Activated naive CD8-positive, alpha-beta T cell treated with anti-CD3 and anti-CD28 coated beads, Interleukin-2, amount 10 ng/mL, durations not matched to agents 7 days and 5 days (primary cell): ENCODE measurements around the gene MAP1B. TPM values are rescaled to one million over a fixed set of nuclear protein-coding genes. Genes with fewer than 3 reads are reported as not detected.
A peak's percentile ranks its signal among the peaks of the same experiment; 100 is the strongest.

ENCODE experiments used
- ATAC-seq: fragments of 150-1000 bp; cut with Tn5 transposase; one replicate; pipeline ENCODE4 v1.10.0; 2021; ENCODE audit warnings: low read depth, moderate library complexity
- POLR2A ChIA-PET: fragments of 350-600 bp; sonication (Branson Sonifier 250); formaldehyde crosslinking; loops from one replicate; lab custom pipeline; 2021; ENCODE audit warnings: antibody characterized with exemption; lab: Charles Lee
- DNase-seq: peaks from one replicate; pipeline ENCODE4 v3.0.0; 2021
- H3K27ac Mint-ChIP-seq: one replicate; pipeline ENCODE4 v1.8.0; 2022; ENCODE audit warnings: mild to moderate bottlenecking, mixed read lengths
- H3K27me3 Mint-ChIP-seq: one replicate; pipeline ENCODE4 v1.8.0; 2022; ENCODE audit warnings: mild to moderate bottlenecking, moderate library complexity, mixed read lengths
- H3K36me3 Mint-ChIP-seq: one replicate; pipeline ENCODE4 v1.8.0; 2021; ENCODE audit warnings: mild to moderate bottlenecking, mixed read lengths
- H3K4me1 Mint-ChIP-seq: one replicate; pipeline ENCODE4 v1.8.0; 2021; ENCODE audit warnings: mixed read lengths
- H3K4me3 Mint-ChIP-seq: one replicate; pipeline ENCODE4 v1.8.0; 2022; ENCODE audit warnings: mild to moderate bottlenecking, moderate library complexity, mixed read lengths
- H3K9me3 Mint-ChIP-seq: one replicate; pipeline ENCODE4 v1.8.0; 2021; ENCODE audit warnings: mixed read lengths
- total RNA-seq, 2 experiments: library from RNA; stranded (reverse); gene quantifications; one replicate each; pipeline ENCODE4 v1.2.3, GENCODE V29; 2021

Gene MAP1B
- total RNA-seq, 2 experiments from 2014 or later = not detected

GRCh38 chr5:72223371-72223770 is 116.1 kb downstream of the MAP1B start:
- no peaks in the 10 kb centered on the region for H3K9me3 Mint-ChIP-seq
- POLR2A ChIA-PET = no interaction called here
- no peak overlapping the region for H3K27ac Mint-ChIP-seq
- ATAC-seq (no peak), DNase-seq (no peak)
- H3K4me1 Mint-ChIP-seq = peaks cover 2% of the 10 kb centered on the region
- peaks cover 44% of the 10 kb centered on the region for H3K36me3 Mint-ChIP-seq
- H3K4me3 Mint-ChIP-seq = no peak overlapping the region
- H3K27me3 Mint-ChIP-seq = no peaks in the 10 kb centered on the region

DNA sequence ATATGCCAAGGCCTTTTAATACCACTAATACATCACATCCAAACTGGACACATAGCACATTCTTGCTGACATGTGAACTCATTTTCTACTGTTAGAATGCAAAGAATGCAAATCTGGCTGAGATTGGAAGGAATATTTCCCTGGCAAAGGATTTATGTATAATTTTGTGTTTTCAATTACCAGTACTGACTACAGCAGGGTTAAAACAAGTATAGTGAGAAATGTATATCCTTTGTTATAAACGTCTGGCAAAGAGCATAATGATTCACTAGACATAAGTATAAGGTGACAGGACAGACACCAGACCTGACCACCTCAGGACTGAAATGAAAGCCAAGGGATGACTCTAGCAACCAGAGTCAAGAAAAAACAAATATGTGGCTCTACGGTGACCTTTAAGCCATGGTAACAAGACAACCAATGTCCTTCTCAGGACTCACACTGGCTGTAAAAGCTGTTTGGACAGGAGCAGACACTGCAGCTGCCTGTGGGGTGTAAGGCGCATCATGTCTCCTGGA is 117.7 kb downstream of the MAP1B start:
- H3K27ac Mint-ChIP-seq = no peak overlapping the region
- peaks cover 4% of the 10 kb centered on the region for H3K4me1 Mint-ChIP-seq
- no peak for ATAC-seq
- H3K36me3 Mint-ChIP-seq = peaks cover 39% of the 10 kb centered on the region
- H3K4me3 Mint-ChIP-seq = no peak overlapping the region
- POLR2A ChIA-PET = no interaction called here
- no peak for DNase-seq
- H3K9me3 Mint-ChIP-seq = no peaks in the 10 kb centered on the region
- H3K27me3 Mint-ChIP-seq = no peaks in the 10 kb centered on the region

GRCh38 chr5:72225741-72226140 is 118.5 kb downstream of the MAP1B start:
- Mint-ChIP-seq H3K9me3 (no peaks in the 10 kb centered on the region), H3K4me3 (no peak overlapping the region), H3K36me3 (peaks cover 44% of the 10 kb centered on the region), H3K4me1 (peaks cover 8% of the 10 kb centered on the region), H3K27ac (no peak overlapping the region), H3K27me3 (no peaks in the 10 kb centered on the region)
- ATAC-seq (no peak), DNase-seq (no peak)
- POLR2A ChIA-PET = no interaction called here

DNA sequence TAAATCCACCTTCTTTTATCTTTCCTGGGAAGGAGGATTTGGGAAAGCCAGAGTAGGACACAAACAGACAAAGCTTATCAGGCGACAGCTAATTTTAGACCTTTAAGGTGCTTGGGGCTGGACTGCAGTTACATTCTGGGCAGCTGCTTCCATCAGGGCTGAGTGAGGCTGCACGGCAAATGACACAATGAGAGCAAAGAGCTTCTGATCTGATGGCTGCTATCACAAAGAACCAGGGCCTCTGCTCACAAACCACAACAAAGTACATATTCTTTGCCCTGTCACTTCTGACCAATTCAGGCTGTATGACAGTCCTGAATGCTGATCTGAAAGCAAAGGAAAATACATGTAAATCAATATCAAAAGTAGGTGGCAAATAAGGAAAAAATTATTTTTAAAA is 119.7 kb downstream of the MAP1B start:
- Mint-ChIP-seq H3K4me3 (no peak overlapping the region), H3K4me1 (peaks cover 10% of the 10 kb centered on the region), H3K27me3 (no peaks in the 10 kb centered on the region), H3K36me3 (peaks cover 43% of the 10 kb centered on the region), H3K27ac (no peak overlapping the region), H3K9me3 (no peaks in the 10 kb centered on the region)
- ATAC-seq = no peak
- POLR2A ChIA-PET = no interaction called here
- DNase-seq = no peak

GRCh38 chr5:72228960-72229359 is 121.7 kb downstream of the MAP1B start:
- H3K27ac Mint-ChIP-seq = no peak overlapping the region
- ATAC-seq (no peak), DNase-seq (no peak)
- H3K27me3 Mint-ChIP-seq = no peaks in the 10 kb centered on the region
- no peak overlapping the region for H3K4me3 Mint-ChIP-seq
- peaks cover 36% of the 10 kb centered on the region for H3K36me3 Mint-ChIP-seq
- POLR2A ChIA-PET = no interaction called here
- no peaks in the 10 kb centered on the region for H3K9me3 Mint-ChIP-seq
- peaks cover 23% of the 10 kb centered on the region for H3K4me1 Mint-ChIP-seq

DNA sequence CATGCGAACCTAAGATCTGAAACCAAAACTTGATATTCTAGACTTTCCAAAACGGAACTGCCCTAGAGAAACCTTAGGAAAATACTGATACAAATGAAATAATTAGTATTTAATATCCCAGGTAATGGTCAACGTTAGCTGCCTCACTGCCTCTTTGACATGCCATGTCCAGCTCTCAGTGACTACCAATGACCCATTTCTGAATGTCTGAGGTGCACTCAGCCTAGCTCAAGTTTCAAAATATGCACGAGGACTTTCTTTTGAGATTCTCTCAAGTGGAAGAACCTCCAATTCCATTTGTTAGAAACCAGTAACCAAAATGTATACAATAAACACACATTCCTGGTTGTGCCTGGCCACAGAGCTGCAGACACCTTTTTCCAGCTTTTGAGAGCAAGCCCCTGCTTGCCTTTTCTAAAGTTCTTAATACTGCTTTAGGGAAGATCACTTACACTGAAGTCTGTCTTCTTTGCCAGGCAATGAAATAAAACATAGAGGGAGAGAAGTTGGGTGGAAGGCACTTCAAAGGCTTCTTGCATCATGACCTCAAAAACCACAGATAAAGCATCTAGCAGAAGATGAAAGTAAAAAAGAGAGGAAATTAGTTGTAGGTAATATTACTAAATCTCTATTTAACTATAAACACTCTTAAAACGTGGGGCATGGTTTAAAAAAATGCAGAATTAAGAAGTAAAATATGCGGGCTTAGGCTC is 124.9 kb downstream of the MAP1B start:
- DNase-seq = no peak
- POLR2A ChIA-PET = interaction anchor here (1.5 kb wide), 1 partner anchor 88 kb away, joined by 3 read pairs; the partner anchor contains the start of genes MRPS27 and PTCD2
- Mint-ChIP-seq H3K27ac (peak overlapping the region; percentile 18), H3K4me3 (peak overlapping the region; percentile 47), H3K4me1 (peaks cover 42% of the 10 kb centered on the region), H3K9me3 (no peaks in the 10 kb centered on the region), H3K36me3 (peaks cover 29% of the 10 kb centered on the region), H3K27me3 (no peaks in the 10 kb centered on the region)
- ATAC-seq = peak; percentile 30

DNA sequence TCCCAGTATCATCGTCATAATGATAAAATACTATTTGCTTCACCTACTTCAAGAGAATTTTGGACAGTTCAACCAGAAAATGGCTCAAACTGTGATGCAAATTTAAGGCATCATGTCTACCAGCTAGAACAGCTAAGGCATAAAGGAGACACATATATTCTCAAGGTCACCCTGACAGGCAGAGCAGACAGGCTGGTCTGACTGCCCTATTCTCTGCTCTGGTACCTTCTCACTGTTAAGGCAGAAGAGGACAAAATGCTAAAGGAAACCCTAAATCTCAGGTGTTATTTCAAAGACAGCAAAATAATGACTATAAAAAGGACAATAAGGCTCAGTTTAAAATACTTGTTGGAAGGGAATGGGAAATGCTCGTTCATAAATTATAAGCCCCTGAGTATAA is 125.6 kb downstream of the MAP1B start:
- ATAC-seq = no peak

GRCh38 chr5:72233835-72234234 is 126.6 kb downstream of the MAP1B start:
- POLR2A ChIA-PET = interaction anchor here (0.5 to 1.2 kb wide), 2 partner anchors 15 to 74 kb away, joined by 3 read pairs; no protein-coding TSS in a partner anchor
- H3K4me1 Mint-ChIP-seq = peaks cover 40% of the 10 kb centered on the region
- DNase-seq (no peak), ATAC-seq (no peak)
- H3K27me3 Mint-ChIP-seq = no peaks in the 10 kb centered on the region
- H3K36me3 Mint-ChIP-seq = peaks cover 30% of the 10 kb centered on the region
- no peak overlapping the region for H3K27ac Mint-ChIP-seq
- no peaks in the 10 kb centered on the region for H3K9me3 Mint-ChIP-seq
- no peak overlapping the region for H3K4me3 Mint-ChIP-seq

More for the DNA sequence above, 125.6 kb downstream of the MAP1B start:
- POLR2A ChIA-PET = interaction anchor here (1.5 kb wide), 1 partner anchor 87 kb away, joined by 3 read pairs; the partner anchor contains the start of genes MRPS27 and PTCD2
- no peak for DNase-seq
- Mint-ChIP-seq H3K27me3 (no peaks in the 10 kb centered on the region), H3K9me3 (no peaks in the 10 kb centered on the region), H3K4me1 (peaks cover 40% of the 10 kb centered on the region), H3K36me3 (peaks cover 30% of the 10 kb centered on the region), H3K27ac (no peak overlapping the region), H3K4me3 (peak overlapping the region; percentile 47)

DNA sequence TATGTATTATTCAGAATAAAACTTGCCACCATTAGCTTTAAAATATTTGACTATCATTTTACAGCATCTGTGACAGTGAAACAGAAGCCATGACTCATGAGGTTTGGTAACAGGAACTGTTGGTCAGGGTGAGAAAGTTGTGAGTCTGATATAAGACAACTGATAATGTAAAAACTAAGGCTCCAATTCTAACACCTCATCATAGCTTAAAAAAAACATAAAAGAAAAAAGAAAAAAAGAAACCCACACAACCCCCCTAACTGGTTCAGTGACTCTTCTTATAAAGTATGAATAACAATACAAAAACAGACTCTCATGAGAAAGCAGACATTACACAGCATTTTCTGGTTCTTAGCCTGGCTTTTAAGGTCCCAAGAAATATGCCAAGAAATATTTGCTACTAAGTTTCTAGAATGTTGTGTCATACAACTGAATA is 127.0 kb downstream of the MAP1B start:
- DNase-seq = no peak
- no peaks in the 10 kb centered on the region for H3K9me3 Mint-ChIP-seq
- no peak overlapping the region for H3K27ac Mint-ChIP-seq
- ATAC-seq = peak; percentile 93
- H3K4me1 Mint-ChIP-seq = peaks cover 40% of the 10 kb centered on the region
- H3K27me3 Mint-ChIP-seq = no peaks in the 10 kb centered on the region
- peak overlapping the region; percentile 36 for H3K4me3 Mint-ChIP-seq
- H3K36me3 Mint-ChIP-seq = peaks cover 30% of the 10 kb centered on the region
- POLR2A ChIA-PET = interaction anchor here (0.5 to 1.2 kb wide), 2 partner anchors 14 to 74 kb away, joined by 3 read pairs; no protein-coding TSS in a partner anchor

GRCh38 chr5:72234868-72235267 is 127.6 kb downstream of the MAP1B start:
- no peak overlapping the region for H3K27ac Mint-ChIP-seq

GRCh38 chr5:72235725-72236124 is 128.4 kb downstream of the MAP1B start:
- no peaks in the 10 kb centered on the region for H3K9me3 Mint-ChIP-seq
- no peak overlapping the region for H3K4me3 Mint-ChIP-seq
- no peak for DNase-seq
- no peak overlapping the region for H3K27ac Mint-ChIP-seq
- POLR2A ChIA-PET = no interaction called here
- H3K27me3 Mint-ChIP-seq = no peaks in the 10 kb centered on the region
- no peak for ATAC-seq
- H3K36me3 Mint-ChIP-seq = peaks cover 22% of the 10 kb centered on the region
- H3K4me1 Mint-ChIP-seq = peaks cover 34% of the 10 kb centered on the region

More at GRCh38 chr5:72234868-72235267, 127.6 kb downstream of the MAP1B start:
- Mint-ChIP-seq H3K4me1 (peaks cover 38% of the 10 kb centered on the region), H3K36me3 (peaks cover 28% of the 10 kb centered on the region), H3K9me3 (no peaks in the 10 kb centered on the region), H3K27me3 (no peaks in the 10 kb centered on the region), H3K4me3 (no peak overlapping the region)
- POLR2A ChIA-PET = interaction anchor here (0.6 to 1.2 kb wide), 2 partner anchors 73 to 85 kb away, joined by 3 to 7 read pairs; no protein-coding TSS in a partner anchor
- no peak for ATAC-seq
- DNase-seq = no peak

- POLR2A ChIA-PET = no interaction called here
These were observed 130.1 kb downstream of the MAP1B start for GRCh38 chr5:72237415-72237814.

DNA sequence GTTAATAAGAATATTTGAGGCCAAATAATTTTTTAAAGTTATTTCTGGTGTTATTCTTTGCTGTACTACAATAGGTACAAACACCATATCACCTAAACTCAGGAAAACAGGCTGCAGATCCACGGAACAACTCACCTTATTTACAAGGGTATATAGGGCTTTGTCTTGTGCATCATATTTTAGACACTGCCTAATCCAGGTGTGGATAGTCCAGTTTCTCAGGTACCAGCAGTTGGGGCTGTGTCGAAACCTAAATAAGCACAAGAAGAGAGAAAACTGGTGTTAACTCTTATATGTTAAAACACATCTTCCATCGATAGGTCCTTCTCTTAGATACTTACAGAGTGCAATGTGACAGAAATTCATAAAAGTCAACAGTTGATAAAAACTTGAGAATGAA is 130.6 kb downstream of the MAP1B start:
- H3K4me1 Mint-ChIP-seq = peaks cover 24% of the 10 kb centered on the region

More at GRCh38 chr5:72237415-72237814, 130.1 kb downstream of the MAP1B start:
- Mint-ChIP-seq H3K4me1 (peaks cover 29% of the 10 kb centered on the region), H3K27me3 (no peaks in the 10 kb centered on the region), H3K27ac (no peak overlapping the region), H3K36me3 (peaks cover 17% of the 10 kb centered on the region), H3K9me3 (no peaks in the 10 kb centered on the region), H3K4me3 (no peak overlapping the region)
- ATAC-seq (no peak), DNase-seq (no peak)

More for the DNA sequence above, 130.6 kb downstream of the MAP1B start:
- Mint-ChIP-seq H3K4me3 (no peak overlapping the region), H3K36me3 (peaks cover 19% of the 10 kb centered on the region), H3K27me3 (no peaks in the 10 kb centered on the region), H3K27ac (no peak overlapping the region), H3K9me3 (no peaks in the 10 kb centered on the region)
- POLR2A ChIA-PET = no interaction called here
- ATAC-seq = no peak
- DNase-seq = no peak
